Occipital lobe (tissue), 2 donors: Measurements from ENCODE around the gene FAM120B. TPM values are rescaled to one million over a fixed set of nuclear protein-coding genes. Genes with fewer than 3 reads are reported as not detected.
A peak's percentile ranks its signal among the peaks of the same experiment; 100 is the strongest.
"Not testable (repeated sequence)": the region's sequence is repeated elsewhere in the genome, so short reads cannot be mapped to it uniquely, and the experiment has no call there.

Source experiments
- DNase-seq: peaks from one replicate; lab custom pipeline; 2025; lab: John Stamatoyannopoulos, UW
- total RNA-seq: library from RNA; depleted of rRNA; stranded (reverse); fragments of >200 nt; gene quantifications from one replicate; pipeline ENCODE4 v1.2.3, GENCODE V29; 2014

The FAM120B gene
- total RNA-seq, 1 donor from 2014 or later, result 62.4 TPM

DNA sequence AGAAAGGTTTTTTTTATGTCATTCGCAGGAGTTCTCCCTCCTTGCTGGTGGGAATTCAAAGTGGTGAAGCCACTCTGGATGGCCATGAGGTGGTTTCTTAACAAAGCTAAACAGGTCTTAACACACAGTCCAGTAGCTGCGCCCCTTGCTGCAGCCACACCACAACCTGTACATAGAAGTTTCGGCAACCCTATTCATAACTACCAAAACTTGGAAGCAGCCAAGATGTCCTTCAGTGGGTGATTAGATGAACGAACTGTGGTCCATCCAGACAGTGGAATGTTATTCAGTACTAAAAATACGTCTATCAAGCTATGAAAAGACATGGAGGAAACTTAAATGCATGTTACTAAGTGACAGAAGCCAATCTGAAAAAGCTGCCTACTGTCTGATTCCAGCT is 78.9 kb downstream of the FAM120B start:
- DNase-seq, result no peak

GRCh38 chr6:170388113-170388512 is 81.6 kb downstream of the FAM120B start:
- no peak for DNase-seq

GRCh38 chr6:170393033-170393432 is 86.5 kb downstream of the FAM120B start:
- no peak for DNase-seq

- no peak for DNase-seq
Observed at GRCh38 chr6:170393807-170394399, 87.3 kb downstream of the FAM120B start.

DNA sequence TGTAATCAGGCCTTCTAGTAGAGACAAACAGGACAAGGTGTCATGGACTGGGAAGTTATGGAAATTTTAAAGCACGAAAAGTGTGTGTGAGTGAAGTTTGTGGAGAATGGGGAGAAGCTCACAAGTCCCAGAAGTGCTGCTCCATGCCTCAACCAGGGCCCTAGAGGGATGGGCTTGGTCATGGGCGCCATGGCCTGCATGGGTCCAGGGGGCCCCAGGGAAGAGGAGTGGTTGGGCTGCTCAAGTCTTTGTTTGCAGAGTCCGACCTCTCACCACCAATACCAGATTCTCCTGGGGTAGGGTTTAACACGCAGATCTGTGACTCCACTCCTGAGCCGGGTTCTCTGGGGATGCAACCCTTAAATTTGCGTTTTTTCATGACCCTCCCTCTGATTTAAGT is 88.4 kb downstream of the FAM120B start:
- DNase-seq, result no peak

GRCh38 chr6:170398743-170399369 is 92.3 kb downstream of the FAM120B start:
- not testable (repeated sequence) for DNase-seq

GRCh38 chr6:170399955-170400558 is 93.5 kb downstream of the FAM120B start:
- not testable (repeated sequence) for DNase-seq

GRCh38 chr6:170402318-170403040 is 95.9 kb downstream of the FAM120B start:
- DNase-seq, result no peak

- DNase-seq, result no peak
Observed at GRCh38 chr6:170403451-170403850, 96.9 kb downstream of the FAM120B start.

GRCh38 chr6:170404036-170404435 is 97.5 kb downstream of the FAM120B start:
- peak; percentile 73 for DNase-seq

GRCh38 chr6:170404697-170405096 is 98.1 kb downstream of the FAM120B start:
- no peak for DNase-seq

- no peak for DNase-seq
Observed at GRCh38 chr6:170405311-170405975, 98.9 kb downstream of the FAM120B start.

GRCh38 chr6:170407200-170407599 is 100.6 kb downstream of the FAM120B start:
- DNase-seq, result no peak

- DNase-seq, result no peak
Observed at GRCh38 chr6:170407932-170408331, 101.4 kb downstream of the FAM120B start.

- DNase-seq, result not testable (repeated sequence)
Observed at GRCh38 chr6:170409746-170410145, 103.2 kb downstream of the FAM120B start.

- DNase-seq, result no peak
Observed at GRCh38 chr6:170410241-170410640, 103.7 kb downstream of the FAM120B start.

DNA sequence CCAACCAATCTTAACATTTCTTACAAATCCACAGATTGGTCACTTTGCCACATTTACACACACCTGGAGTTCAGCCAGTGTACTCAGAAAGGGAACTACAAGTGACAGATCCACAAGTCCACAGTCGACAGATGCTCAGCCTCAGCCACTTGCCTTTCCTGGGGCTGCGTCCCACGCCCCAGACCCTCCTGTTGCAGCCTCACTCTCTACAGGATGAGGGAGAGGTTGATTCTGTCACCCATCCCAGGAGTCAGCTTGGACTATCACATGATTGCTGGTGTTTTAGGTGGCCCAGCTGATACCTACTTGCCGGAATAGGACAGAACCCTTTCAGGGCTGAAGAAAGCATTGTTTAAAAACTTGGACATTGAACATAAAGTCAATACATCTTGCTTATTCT is 108.8 kb downstream of the FAM120B start:
- no peak for DNase-seq

DNA sequence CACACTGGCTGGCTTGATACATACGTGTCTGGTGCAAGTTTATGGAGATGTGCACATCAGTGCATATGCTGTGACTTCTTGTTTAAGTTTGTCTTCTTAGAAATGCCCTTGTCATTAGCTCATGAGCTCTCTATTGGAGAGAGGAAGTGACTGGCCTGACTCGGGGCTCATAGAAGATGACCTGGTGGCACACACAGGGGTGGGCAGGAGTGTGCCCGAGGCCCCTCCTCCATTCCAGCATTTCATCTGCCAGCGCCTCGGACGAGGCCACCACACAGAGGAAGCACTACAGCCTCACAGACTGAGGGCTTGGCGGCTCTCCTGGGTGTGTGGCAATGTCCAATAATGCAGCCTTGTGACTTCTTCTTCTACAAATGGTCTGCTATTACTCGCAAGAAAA is 109.7 kb downstream of the FAM120B start:
- DNase-seq, result no peak

DNA sequence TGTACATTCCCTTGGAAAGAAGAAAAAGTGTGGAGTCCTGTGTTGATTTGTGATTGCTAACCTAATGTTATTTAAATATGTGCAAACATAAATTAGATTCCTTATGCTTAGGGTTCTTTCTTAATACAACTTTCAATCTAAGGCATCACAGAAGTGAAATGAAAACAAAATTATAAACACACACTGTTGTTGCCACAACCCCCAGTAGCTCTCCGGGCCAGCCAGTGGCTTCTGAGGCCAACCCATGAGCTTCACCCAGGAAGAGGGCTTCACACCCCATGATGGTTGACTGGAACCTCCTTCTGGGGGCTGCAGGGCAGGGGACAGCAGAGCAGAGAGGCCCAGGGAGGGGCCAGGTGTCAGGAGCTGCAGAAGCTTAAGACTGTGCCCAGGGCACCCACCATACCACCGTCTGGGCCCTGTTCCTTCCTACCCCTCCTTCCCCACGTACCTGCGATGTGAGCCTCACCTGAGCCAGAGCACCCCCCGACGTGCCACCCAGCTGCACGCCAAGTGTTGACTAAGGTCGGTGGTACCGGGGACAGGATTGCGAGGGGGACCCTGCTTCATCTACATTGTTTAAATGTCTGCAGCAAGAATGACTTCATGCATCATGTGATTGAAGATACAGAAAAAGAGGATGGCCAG is 110.5 kb downstream of the FAM120B start:
- DNase-seq, result no peak

DNA sequence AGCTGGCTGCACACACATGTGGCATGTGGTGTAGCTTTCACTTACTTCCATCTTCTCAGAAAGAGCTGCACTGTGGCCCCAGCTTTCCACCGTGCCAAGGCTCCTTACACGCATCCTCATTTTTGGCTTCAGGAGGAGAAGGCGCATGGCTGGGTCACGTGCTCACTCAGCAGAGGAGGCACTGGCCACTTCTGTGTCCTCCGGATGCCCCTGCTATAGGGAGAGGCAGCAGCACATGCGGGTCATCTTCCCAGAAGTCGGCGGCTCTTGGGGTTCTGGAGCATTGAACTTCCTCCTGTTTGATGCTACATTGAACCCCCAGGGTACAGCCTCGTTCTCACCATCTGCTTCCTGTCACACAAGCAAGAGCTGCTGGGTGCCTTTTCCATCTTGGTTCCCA is 111.3 kb downstream of the FAM120B start:
- no peak for DNase-seq

GRCh38 chr6:170420283-170420682 is 113.7 kb downstream of the FAM120B start:
- DNase-seq, result no peak
